Measurements from ENCODE around the gene OR52I2. TPM values are rescaled to one million over a fixed set of nuclear protein-coding genes. Genes with fewer than 3 reads are reported as not detected.

OR52I2 gene
- total and polyA plus RNA-seq, 7 donors = not detected

- Histone ChIP-seq H3K4me1 (peaks cover 11% of the 10 kb centered on the region), H3K27ac (no peak overlapping the region), H3K36me3 (ENCODE audit: insufficient read depth in 1 of 2, low read depth in 1 of 2) (no peaks in the 10 kb centered on the region), H3K27me3 (ENCODE audit: insufficient read depth in 3 of 3, low read length in 2 of 3) (peaks cover 0 to 3% (median 0%) of the 10 kb centered on the region in 3 donors), H3K9me3 (no peaks in the 10 kb centered on the region), H3K4me3 (peak overlapping the region; percentile 23)
- DNase-seq = no peak
- TF ChIP-seq, protein P1, sequence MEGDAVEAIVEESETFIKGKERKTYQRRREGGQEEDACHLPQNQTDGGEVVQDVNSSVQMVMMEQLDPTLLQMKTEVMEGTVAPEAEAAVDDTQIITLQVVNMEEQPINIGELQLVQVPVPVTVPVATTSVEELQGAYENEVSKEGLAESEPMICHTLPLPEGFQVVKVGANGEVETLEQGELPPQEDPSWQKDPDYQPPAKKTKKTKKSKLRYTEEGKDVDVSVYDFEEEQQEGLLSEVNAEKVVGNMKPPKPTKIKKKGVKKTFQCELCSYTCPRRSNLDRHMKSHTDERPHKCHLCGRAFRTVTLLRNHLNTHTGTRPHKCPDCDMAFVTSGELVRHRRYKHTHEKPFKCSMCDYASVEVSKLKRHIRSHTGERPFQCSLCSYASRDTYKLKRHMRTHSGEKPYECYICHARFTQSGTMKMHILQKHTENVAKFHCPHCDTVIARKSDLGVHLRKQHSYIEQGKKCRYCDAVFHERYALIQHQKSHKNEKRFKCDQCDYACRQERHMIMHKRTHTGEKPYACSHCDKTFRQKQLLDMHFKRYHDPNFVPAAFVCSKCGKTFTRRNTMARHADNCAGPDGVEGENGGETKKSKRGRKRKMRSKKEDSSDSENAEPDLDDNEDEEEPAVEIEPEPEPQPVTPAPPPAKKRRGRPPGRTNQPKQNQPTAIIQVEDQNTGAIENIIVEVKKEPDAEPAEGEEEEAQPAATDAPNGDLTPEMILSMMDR (IDR thresholded peaks at IDR 0.05) = no peak
- 19 to 27% (median 27%) methylated on average over 3 of the region's 3 CpGs for WGBS, 3 donors
- intact Hi-C loops (cut with DNase I) = no loop called here
- ATAC-seq = no peak
Observed at GRCh38 chr11:4610258-4610935, 28.9 kb downstream of the OR52I2 start.

- H3K4me1 ChIP-seq = peaks cover 2% of the 10 kb centered on the region
- ATAC-seq (no peak), DNase-seq (no peak)
- intact Hi-C loops (cut with DNase I) = no loop called here
- WGBS, 3 donors = 78 to 88% (median 84%) methylated on average over 2 of the region's 2 CpGs
- TF ChIP-seq, protein P1 (IDR thresholded peaks at IDR 0.05) = no peak
- peaks cover 0 to 3% (median 0%) of the 10 kb centered on the region in 3 donors for H3K27me3 ChIP-seq (ENCODE audit: insufficient read depth in 3 of 3, low read length in 2 of 3)
- H3K27ac ChIP-seq = no peak overlapping the region
- H3K36me3 ChIP-seq (ENCODE audit: insufficient read depth in 1 of 2, low read depth in 1 of 2) = no peaks in the 10 kb centered on the region
- H3K9me3 ChIP-seq = no peaks in the 10 kb centered on the region
- no peak overlapping the region for H3K4me3 ChIP-seq
Observed at GRCh38 chr11:4611986-4612385, 30.4 kb downstream of the OR52I2 start.

DNA sequence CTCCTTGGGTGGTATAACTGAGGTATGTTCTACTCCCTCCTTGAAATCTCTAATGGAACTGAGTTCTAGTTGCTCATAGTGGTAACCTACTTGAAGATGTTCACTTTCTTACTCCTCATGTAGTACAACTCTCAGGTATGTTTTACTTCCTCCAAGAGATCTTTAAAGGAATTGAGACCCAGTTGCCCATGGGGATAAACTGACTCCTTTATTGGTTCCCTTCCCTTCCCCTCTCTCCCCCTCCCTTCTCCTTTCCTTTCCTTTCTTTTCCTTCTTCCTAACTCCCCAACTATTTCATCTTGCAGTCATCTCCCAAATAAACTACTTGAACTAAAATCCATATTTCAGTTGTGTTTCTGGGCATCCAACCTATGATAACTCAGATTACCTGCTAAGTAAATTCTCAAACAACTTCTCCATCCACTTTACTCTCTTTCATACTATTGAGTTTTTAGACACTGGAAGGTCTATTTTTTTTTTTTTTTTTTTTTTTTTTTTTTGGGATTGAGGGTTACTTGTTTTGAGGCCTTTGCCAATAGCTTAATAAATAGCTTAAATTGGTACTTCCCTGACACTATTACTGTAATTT is 34.4 kb downstream of the OR52I2 start:
- no peaks in the 10 kb centered on the region for H3K9me3 ChIP-seq
- no peaks in the 10 kb centered on the region for H3K4me1 ChIP-seq
- TF ChIP-seq, protein P1 (IDR thresholded peaks at IDR 0.05) = no peak
- no peak for DNase-seq
- peaks cover 0 to 3% (median 0%) of the 10 kb centered on the region in 3 donors for H3K27me3 ChIP-seq (ENCODE audit: insufficient read depth in 3 of 3, low read length in 2 of 3)
- H3K4me3 ChIP-seq = no peak overlapping the region
- H3K27ac ChIP-seq = no peak overlapping the region
- intact Hi-C loops (cut with DNase I) = no loop called here
- ATAC-seq = no peak
- H3K36me3 ChIP-seq (ENCODE audit: insufficient read depth in 1 of 2, low read depth in 1 of 2) = no peaks in the 10 kb centered on the region

DNA sequence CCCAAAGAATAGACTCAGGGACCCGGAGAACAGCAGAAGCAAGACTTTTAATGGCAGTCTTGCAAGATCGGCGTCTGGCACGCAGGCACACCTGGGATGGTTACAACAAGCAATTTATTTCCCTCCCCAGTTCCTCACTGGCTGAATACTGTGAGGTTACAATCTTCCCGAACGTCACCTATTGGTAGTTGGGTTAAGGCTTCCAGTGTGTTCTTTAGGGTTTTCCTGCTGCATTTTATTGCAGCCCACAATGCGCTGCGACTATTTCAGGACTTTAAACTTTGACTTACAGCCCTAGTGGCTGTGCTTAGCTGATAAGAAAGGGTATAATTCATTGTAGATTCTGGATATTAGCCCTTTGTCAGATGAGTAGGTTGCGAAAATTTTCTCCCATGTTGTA is 38.0 kb downstream of the OR52I2 start:
- intact Hi-C loops (cut with DNase I) = no loop called here
- Histone ChIP-seq H3K4me1 (no peaks in the 10 kb centered on the region), H3K9me3 (no peaks in the 10 kb centered on the region), H3K27me3 (ENCODE audit: insufficient read depth in 3 of 3, low read length in 2 of 3) (peaks cover 0 to 3% (median 0%) of the 10 kb centered on the region in 3 donors), H3K36me3 (ENCODE audit: insufficient read depth in 1 of 2, low read depth in 1 of 2) (no peaks in the 10 kb centered on the region), H3K4me3 (no peak overlapping the region), H3K27ac (no peak overlapping the region)
- 79 to 87% (median 81%) methylated on average over 9 of the region's 9 CpGs for WGBS, 3 donors
- DNase-seq (no peak), ATAC-seq (no peak)
- TF ChIP-seq, protein P1 (IDR thresholded peaks at IDR 0.05) = no peak
